SH-SY5Y (cell line): Measurements from ENCODE around the gene ARHGAP19.

Source experiments
- GATA2 ChIP-seq: IDR thresholded peaks from 2 replicates; pipeline ENCODE4 v1.6.1; 2011; ENCODE audit warnings: mild to moderate bottlenecking, low read depth, low read length
- GATA3 ChIP-seq: IDR thresholded peaks from 2 replicates; pipeline ENCODE4 v1.6.1; 2011; ENCODE audit warnings: low read depth, mild to moderate bottlenecking, low read length, moderate library complexity

ARHGAP19 gene

DNA sequence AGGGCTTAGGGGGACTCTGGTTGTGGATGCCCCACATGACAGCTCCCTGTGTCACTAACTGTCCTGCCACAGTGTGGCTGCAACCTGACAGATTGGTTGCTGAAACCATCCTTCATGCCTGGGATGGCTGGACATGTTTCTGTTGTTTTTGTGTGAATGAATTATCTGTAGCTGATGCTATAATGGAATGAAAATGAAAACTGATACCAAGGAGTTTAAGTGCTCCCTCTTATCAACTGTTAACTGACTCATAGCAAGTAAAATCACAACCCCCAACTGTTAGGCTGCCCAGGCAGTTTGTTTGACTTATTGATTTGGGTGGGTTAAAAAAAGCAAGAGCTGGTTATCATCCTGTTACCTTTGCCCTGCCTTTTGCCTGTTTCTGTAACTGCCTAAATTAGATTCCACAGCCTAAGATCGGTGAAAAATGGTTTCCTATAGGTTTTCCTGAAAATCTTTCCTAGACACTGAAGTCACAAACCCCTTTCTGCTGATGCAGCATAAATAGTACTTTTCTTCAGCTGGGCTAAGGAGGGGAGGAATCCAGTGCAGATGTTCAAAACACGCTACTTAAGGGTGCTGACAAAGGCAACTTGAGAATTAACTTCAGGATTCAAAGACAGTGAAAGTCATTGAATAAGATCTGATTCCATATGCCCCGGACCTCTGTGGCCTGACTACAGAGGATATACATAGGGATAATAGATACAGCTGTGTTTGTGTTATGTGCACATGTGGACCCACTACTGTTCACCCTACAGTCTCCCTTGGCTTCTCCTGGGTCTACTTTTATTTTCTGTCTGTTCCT is 36.4 kb upstream of the ARHGAP19 start:
- TF ChIP-seq GATA3 = no peak

DNA sequence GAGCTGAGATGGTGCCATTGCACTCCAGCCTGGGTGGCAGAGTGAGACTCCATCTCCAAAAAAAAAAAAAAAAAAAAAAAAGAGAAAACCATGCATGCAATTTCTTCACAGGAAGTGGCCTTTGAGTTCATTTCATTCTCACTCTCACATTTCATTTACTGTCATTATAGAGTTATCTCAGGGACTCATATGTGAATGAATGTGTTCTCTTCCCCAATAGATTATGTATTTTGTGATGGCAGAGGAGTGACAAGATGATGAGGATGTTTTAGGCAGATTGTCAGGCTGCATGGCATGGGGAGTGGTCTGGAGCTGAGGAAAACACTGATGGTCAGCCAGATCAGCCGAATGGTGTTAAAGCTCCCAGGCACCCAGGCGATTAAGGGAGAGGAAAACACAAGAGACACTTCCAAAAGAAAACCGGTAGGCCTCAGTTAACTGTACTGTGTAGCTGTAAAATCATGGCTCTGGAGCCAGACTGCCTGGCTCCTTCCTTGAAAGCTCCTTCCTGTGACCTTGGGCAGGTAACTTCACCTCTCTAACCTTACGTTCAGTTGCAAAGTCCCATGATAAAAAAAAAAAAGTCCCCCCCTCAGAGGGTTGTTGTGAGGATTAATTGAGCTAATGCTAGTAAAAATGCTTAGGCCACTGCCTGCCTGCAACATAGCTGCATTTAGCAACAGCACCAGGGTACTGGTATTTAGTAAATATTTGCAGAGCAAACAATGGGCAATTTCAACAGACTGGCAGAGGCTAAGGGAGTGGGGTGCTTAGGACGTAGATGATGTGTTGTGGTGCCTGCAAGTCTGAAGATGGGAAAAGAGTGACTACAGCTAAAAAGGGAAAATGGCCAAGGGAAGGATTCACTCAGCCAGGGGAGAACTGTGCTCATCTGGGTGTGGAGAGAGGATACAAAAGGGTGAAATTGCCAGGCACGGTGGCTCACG is 35.2 kb upstream of the ARHGAP19 start:
- TF ChIP-seq GATA2 (no peak), GATA3 (no peak)

DNA sequence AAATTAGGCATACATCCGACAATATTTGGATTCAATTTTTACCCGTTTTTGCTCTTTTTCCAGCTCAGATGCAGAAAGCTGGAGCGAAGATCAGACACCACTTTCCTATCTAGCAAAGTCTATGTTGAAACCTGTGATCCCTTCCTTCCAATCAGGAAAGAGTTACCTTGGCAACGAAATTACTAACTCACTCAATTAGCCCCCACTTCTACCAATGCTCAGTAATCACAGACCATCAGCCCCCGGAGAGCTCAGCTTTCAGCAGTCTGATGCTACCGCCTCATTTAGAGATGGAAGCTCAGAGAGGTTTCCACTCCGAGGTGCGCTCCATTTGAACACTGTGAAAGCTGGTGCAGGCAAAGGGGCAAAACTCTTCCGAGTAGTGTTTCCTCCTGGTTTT is 33.3 kb upstream of the ARHGAP19 start:
- no peak for TF ChIP-seq GATA3
- TF ChIP-seq GATA2 = no peak

DNA sequence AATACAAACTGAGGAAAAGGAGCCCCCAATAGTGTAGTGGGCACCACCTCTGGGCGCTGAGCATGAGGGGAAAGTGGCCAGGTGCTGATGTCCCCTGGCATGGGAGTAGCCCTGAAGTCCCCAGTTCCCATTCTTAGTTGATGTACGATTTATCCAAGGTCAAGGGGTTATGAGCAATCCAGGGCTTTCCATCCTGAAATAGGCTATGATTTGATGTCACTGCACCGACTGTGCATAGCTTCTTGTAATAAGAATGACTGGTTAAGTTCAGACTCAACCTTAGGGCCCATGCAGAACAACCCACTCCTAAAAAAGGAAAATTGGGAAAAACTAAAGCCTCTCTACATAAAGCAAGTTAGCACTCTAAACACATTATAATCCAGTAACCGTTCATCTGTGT is 31.1 kb upstream of the ARHGAP19 start:
- TF ChIP-seq GATA2 (no peak), GATA3 (no peak)

DNA sequence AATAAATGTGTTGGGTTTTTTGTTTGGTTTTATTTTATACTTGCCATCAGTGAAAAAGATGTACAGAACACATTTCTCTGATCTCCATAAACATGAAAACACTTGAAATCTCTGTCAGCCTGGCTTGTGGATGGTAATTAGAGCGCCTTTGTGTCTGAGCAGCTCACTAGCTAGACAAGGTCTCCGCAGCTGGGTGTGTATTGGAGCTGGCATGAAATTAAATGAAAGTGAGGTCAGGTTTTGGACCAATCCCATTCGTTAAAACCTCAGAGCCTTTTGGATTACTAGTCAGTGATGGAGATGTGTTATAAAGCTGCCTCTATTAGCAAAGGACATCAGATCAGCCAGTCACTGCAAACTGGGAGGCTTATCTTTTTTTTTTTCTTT is 29.4 kb upstream of the ARHGAP19 start:
- TF ChIP-seq GATA3 (no peak), GATA2 (no peak)

DNA sequence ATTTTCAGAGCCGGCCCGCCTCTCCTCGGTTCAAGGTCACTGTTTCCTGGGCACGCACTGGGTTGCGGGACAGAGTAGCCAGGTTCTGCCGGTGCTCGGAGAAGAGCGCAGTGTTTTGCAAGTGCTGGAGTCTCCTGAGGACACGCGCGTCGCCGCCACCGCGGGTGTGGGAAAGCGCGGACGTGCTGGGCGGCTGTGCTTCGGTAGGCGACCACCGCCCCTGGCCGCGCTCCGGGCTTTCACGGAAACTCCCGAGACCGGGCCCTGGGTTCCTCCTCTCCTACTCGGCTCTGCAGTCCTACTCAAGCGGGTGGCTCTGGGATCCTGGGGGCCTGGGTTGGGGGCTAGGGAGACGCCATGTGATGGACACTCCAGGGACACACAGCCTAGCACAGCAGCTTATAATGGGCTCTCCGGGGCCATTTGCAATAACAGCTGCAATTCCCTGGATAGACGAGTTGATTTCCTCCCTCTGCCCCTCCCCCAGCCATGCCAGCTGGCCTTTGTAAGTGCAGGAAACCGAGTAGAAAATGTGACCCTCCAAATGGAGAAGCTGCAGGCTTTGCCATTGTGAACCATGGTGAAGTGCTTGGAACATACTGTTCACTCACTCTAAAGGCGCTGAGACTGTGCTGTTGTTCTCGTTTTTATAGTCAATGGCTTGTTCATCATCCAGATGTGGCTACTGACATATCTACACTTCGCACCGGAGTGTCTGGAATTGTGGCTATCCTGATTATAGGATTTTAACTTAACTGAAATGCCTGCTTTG is 28.8 kb upstream of the ARHGAP19 start:
- no peak for TF ChIP-seq GATA3
- no peak for TF ChIP-seq GATA2

DNA sequence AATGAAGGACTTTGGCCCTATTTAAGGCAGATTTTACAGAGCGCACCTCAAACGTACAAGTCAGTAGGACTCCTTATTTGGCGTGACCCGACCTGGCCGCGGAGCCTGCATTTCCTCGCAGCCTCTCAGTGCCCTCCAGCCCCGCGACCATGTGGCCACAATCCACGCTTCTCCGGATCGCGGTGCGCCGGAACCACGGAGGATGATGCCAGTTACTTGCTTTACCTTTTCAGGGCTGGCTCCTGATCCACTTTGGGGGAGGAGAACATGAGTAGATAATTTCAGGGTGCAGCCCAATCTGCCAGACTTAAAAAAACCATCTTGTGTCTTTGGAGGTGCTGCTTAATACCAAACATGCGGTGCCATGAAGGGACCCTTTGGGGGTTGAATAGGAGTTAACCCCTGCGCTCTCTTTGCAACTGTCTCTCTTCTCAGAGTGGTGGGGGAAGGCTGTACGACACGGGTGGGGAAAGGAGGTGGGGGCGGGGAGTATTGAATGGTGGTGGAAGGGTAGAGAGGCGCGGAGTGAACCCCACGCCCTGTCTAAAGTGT is 28.1 kb upstream of the ARHGAP19 start:
- no peak for TF ChIP-seq GATA3
- no peak for TF ChIP-seq GATA2

DNA sequence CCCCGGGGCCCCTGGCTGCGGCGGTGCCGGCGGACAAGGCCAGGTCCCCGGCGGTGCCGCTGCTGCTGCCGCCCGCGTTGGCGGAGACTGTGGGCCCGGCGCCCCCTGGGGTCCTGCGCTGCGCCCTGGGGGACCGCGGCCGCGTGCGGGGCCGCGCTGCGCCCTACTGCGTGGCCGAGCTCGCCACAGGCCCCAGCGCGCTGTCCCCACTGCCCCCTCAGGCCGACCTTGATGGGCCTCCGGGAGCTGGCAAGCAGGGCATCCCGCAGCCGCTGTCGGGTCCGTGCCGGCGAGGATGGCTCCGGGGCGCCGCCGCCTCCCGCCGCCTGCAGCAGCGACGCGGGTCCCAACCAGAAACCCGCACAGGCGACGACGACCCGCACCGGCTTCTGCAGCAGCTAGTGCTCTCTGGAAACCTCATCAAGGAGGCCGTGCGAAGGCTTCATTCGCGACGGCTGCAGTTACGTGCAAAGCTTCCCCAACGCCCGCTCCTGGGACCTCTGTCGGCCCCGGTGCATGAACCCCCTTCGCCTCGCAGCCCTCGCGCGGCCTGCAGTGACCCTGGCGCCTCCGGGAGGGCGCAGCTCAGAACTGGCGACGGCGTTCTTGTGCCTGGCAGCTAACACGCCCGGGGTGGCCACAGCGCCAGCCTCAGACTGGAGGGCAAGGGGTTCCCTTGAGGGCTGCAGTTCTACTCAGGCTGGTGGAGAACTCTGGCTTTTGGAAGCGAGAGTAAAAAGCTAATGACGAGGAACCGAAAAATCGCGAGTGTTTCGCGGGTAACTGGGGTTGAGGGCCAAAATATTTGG is 27.4 kb upstream of the ARHGAP19 start:
- TF ChIP-seq GATA3 (no peak), GATA2 (no peak)

DNA sequence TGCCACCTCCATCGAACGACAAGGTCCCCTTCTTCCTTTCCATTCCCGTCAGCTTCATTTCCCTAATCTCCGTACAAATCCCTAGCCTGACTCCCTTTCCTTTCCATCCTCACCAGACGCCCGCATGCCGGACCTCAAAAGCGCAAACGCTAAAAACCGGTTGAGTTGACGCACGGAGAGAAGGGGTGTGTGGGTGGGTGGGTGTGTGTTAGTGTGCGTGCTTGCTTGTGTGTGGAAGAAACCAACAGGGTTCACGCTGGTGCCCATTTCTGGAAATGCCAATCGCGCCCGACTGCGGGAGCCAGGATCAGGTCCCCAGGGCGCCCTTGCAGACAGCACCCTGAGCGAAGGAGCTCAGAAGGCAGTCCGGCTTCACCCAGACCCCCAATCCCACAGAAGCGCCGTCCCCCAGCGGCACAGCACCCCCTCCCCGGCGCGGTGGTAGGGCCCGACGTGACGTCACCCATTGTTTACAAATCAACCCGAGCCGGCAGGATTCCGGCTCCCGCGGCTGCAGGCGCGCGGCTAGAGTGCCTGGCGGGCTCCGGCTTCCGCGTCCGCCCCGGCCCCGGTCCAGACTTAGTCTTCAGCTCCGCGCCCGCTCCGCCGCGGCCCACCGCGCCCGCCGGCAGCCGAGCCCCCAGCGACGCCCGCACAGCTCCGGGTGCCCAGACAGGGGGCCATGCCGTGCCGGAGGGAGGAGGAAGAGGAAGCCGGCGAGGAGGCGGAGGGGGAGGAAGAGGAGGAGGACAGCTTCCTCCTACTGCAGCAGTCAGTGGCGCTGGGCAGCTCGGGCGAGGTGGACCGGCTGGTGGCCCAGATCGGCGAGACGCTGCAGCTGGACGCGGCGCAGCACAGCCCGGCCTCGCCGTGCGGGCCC is 26.6 kb upstream of the ARHGAP19 start, which contains the start of gene FRAT1:
FRAT1 (plus strand) TSS at position 500 of the 880 bp plus-strand sequence; CDS start at position 683, 183 bp downstream.
- no peak for TF ChIP-seq GATA2
- no peak for TF ChIP-seq GATA3

DNA sequence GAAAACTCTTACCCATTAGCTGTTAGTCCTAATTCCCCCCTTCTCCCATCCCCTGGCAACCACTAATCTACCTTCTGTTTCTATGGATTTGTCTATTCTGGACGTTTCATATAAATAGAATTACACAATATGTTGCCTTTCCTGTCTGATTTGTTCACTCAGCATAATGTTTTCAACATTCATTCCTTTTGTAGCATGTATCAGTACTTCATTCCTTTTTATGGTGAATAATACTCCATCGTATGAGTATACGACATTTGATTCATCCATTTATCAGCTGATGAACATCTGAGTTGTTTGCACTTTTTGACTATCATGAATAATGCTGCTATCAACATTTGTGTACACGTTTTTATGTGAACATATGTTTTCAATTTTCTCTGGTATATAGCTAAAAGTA is 22.2 kb upstream of the ARHGAP19 start:
- TF ChIP-seq GATA2 (no peak), GATA3 (no peak)

DNA sequence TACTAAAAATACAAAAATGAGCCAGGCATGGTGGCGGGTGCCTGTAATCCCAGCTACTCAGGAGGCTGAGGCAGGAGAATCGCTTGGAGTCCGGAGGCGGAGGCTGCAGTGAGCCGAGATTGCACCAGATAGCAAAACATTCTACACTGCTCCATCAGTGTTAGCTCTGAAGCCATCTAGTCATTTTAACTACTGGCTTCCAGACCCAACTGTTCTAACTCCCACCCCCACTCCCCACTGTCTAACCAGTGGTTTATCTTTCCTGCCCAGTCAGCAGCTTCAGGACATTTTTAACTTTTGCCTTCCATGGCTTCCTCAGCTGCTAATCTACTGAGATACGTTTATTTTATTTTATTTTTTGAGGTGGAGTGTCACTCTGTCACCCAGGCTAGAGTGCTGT is 20.5 kb upstream of the ARHGAP19 start:
- TF ChIP-seq GATA2 (no peak), GATA3 (no peak)

DNA sequence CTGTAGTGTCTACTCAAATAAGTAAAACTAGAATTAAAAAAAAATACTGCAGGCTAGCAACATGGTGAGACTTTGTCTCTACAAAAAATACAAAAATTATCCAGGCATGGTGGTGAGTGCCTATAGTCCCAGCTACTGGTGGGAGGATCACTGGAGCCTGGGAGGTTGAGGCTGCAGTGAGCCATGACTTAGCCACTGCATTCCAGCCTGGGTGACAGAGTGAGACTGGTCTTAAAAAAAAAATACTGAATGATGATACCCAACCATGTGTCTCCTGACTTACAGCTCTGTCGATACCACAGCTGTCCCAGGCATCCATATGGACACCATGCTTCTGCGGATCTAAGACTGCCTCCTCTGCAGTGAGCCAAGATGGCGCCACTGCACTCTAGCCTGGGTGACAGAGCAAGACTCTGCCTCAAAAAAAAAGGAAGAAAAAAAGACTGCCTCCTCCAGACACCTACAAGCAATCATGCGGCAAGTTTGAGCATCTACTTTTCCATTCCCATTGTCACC is 18.7 kb upstream of the ARHGAP19 start:
- no peak for TF ChIP-seq GATA3
- TF ChIP-seq GATA2 = no peak
